SK-N-MC (cell line): Measurements from ENCODE around the gene CST9.

Experiments
- EZH2 ChIP-seq: fragments of 200-600 bp; sonication (generic); IDR thresholded peaks from one replicate; pipeline ENCODE4 v1.6.1; 2017; ENCODE audit warnings: antibody characterized with exemption
- POLR2AphosphoS5 ChIP-seq: IDR thresholded peaks from 2 replicates; pipeline ENCODE4 v1.6.1; 2012; ENCODE audit warnings: mild to moderate bottlenecking, low read depth, low read length, borderline replicate concordance

- TF ChIP-seq EZH2, result no peak
- no peak for TF ChIP-seq POLR2AphosphoS5
Measured at GRCh38 chr20:23643659-23644058, 37.9 kb upstream of the CST9 start.
